NCI-H460 (cell line): ENCODE data around the gene DNASE2B. TPM values are rescaled to one million over a fixed set of nuclear protein-coding genes. Genes with fewer than 3 reads are reported as not detected.
A peak's percentile ranks its signal among the peaks of the same experiment; 100 is the strongest.

Experiments
- DNase-seq: peaks from one replicate; pipeline ENCODE4 v3.0.0-alpha.2; 2016; ENCODE audit warnings: low read depth; ENCODE audit errors: extremely low read depth
- total RNA-seq: library from RNA; depleted of rRNA; stranded (reverse); fragments of >200 nt; shearing (Covaris generic); gene quantifications from 2 replicates; pipeline ENCODE4 v1.2.3, GENCODE V29; 2014

Gene DNASE2B
- total RNA-seq, 1 experiment from 2014 or later = not detected

DNA sequence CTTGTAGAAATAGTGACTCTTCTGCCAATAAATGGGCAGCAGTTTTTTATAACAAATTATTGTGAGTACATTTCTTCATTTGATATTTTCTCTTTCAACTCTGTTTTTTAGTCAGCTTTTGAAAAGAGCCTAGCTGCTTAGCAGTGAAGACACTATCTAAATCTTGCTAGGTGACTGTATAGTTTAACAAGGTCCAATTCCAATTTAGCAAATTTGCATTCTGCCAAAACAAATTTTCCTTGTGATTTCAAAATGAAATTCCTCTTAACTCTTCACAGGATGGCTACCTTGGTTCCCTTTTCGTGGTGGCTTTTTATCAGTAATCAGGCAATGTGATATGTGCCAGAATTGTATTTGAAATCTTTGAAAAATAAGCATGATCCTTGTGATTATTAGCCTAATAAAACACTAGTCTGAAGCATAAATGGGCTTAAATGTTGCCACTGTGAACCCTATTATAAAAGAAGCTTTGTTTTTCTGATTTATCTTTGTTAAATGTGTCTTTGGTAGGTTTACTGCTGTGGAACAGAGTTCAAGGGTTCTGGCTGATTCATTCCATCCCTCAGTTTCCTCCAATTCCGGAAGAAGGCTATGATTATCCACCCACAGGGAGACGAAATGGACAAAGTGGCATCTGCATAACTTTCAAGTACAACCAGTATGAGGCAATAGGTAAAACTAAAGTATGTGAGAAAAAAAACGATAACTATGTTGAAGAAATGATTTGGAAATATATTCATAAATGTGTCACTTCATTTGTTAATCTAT lies 12.2 kb downstream of the DNASE2B start:
- DNase-seq = no peak

DNA sequence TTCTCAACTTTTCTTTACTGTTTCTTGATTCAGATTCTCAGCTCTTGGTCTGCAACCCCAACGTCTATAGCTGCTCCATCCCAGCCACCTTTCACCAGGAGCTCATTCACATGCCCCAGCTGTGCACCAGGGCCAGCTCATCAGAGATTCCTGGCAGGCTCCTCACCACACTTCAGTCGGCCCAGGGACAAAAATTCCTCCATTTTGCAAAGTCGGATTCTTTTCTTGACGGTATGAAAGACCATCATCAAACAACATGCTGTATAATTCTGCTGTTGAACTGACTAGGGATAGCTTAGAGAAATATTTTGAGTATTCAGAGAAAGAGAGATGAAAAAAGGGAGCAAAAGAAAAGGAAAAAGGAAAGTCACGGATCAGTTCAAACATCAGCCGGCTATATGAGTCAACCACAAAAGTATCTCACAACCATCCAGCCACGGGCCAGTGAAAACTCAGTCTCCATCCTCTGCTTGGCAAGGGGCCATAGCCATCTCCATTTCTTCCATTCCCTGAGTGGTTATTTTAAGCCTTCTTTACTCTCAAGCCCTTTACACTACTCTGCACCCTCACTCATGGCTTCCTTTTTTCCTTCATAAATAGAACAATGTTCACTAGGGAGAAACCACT lies 14.1 kb downstream of the DNASE2B start:
- DNase-seq = no peak

DNA sequence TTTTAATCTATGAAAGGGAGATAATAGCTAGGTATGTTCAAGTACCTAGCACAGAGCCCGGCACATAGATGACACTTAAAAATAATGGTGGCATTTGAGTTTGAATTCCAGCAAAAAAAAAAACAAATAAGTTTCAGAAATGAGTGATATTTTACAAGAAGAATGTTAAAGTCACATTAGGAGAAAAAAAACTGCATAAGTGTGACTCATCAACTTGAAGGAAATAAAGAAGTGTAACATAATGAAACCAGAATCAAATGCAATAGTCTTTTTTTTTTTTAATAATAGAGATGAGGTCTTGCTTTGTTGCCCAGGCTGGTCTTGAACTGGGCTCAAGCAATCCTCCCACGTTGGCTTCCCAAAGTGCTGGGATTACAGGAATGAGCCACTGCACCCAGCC lies 17.1 kb downstream of the DNASE2B start:
- no peak for DNase-seq

DNA sequence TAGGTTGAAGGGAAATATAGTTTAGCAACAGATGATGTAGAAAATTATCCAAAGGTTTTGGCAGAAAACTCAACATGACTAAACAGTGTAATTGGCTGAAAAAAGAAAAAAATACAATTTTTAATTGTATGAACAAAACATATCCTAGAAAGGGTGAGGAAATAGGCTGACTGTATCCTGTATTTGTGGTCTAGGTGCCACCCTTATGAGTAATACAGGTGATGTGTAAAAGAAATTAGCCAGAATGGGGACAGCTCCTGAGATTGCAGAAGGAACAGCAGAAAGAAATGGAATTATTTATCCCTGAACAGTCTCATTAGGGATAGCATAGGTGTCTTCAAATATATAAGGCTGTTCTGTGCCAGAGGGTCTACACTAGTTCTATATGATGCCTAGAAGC lies 24.6 kb downstream of the DNASE2B start:
- DNase-seq = no peak

DNA sequence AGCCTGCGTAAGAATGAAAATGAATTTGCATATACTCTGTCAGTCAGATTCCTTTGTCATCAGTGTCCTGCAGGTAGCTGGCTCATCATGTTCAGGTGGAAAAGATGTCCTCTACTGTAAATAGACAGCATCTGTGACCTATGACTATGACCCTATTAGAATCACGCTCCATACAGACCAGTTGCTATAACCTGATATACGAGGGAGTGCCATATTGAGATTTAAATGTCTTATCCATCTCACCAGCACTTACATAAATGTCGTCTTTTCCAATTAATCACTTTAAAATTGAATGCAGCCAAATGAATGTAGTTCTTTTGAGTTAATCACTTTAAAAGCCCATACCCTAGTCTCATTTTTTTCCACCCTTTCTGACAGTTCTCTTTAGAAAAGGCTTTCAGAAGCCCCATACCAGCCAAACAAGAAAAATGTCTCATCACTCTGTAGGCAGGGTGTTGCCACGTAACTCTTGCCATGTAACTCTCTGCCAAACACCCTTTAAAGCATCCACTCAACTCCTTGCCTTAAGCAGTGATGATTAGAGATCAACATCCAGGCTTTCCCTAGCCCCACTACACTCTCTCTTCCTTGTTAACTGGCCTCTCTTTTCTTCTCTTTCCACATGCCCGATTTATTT lies 26.3 kb downstream of the DNASE2B start:
- DNase-seq = no peak

DNA sequence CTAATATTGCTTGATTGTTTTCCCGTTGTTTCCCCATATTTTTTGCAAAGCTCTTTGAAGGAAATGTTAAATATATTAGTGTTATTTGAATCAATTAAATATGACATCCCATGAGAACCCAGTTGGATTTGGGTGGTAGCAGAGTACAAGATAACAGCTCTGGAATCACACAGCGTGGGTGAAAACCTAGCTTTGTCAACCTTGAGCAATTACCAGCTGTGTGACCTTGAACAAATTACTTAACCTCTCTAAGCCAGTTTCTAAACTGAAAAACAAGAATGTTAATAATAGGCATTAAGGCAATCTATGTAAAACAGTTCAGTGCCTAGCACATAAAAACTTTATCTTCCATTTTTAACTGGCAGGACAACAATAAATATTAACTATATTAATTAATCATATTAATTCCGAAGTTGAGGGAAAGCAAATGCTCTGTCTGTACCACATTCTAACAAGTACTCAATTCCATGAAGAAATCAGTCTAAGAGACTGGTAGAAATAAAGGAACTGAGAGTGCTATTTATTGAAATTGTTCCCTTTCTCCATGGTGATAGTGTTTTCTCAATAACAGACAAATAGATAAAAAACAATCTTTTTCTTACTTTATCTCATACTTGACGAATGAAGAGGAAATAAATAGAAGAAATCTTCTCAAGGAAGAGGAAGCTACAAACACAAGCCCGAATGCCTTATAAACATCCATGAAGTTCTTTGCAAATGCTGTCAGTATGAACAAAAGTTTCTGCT lies 27.0 kb downstream of the DNASE2B start:
- DNase-seq = no peak

DNA sequence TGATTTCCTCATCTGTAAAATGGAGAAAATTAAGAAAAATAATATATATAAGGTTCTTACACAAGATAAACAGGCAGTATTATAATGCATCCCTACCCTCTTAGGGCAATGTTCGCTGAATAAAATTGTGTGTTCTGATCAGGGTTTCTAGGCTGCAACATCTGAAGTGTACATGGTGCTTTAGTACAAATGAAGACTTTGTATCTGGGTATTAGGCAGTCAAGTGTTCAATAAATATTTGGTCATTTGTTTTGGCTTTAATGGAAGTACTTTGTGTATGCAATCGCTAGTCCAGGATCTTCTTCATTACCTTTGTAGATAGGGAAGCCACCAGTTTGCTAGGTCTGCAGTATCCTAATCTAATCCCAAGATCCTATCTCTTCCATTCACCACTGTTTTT lies 28.1 kb downstream of the DNASE2B start:
- no peak for DNase-seq

DNA sequence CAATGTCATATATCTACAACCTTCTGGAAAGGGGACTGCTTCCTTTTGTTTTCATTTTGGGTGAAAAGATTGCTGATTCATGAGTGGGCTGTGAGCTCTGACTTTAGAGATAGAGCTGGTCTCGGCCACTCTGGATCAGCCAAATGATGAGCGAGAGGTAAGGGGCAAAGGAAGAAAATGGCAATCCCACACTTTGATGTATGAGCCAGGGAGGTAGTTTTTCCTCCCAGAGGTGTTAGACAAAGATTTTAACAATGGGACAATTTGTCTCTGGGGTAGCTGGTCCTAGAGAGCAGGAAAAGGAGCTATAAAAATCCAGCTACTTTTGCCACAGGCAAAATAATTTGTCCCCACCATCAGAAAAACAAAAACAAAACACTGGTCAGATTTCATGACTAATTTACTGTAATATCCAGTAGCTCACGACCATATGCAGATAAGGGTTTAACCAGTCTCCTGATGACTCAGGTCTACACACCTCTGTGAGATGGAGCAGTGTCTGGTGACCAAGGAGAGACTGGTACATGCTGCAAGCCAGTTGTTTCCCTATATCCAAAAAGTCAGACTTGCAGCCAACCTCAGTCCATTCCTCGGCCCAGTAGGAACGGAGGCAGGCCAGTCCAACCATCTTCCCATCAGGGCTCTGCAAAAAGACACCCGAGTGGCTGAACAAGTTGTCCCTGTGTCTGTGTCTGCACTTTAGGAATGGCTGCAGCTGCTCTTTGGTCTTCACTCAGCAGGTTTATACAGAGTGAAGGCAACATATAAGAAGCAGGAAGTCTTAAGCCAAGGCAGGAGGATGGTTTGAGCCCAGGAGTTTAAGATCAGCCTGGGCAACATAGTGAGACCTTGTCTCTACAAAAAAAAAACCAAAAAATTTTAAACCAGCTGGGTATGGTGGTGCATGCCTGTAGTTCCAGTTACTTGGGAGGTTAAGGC lies 29.2 kb downstream of the DNASE2B start:
- DNase-seq = no peak

DNA sequence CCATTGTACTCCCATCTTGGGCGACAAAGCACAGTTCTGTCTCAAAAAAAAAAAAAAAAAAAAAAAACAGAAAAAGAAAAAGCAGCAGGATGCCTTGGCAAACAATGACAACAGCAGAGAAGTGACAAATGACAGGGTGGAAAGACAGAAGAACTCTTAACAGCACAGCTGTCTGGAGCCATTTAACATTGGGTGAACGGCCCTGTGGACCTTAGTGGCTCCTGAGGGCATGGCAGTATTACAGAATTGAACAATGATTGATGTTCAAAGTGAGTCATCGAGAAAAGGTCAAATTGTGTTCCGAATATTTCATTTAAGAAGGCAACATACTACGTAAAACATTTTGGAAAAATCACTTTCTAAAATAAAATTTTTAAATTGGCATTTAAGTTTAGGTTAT lies 30.0 kb downstream of the DNASE2B start:
- no peak for DNase-seq

DNA sequence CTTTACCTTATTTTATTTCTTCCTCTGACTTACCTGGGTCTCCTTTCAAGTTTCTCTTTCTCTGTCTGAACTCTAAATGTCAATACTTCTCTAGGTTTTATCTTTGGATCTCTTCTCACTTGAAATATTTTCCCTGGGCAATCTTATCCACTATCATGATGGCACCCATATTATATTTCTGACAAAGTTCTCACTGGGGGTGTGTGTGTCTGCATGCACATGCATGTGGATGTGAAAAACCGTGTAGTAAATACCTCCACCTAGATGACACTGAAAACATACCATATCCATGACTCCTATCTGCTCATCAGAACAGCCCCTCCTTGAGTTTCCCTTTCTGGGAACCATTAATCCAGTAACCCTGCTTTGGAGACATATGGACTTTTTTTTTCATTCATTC lies 30.9 kb downstream of the DNASE2B start:
- no peak for DNase-seq

DNA sequence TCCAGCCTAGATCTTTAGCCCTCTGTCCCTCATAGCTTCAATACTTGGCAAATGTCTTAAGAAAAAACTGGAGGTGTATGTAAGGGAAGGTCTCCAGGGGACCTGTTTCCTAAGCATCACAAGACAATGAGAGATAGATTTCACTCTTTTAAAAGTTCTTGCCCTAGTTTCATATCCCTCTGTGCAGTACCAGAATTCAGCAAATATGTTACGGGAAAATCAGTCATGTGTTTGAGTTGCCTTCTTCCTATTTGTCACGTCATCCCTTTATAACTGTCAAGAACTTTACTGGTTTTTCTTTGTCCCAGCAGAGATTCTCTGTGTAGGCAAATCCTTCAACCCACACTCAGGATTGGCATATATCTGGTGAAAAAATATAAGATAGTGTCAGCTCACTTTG lies 32.3 kb downstream of the DNASE2B start:
- no peak for DNase-seq

DNA sequence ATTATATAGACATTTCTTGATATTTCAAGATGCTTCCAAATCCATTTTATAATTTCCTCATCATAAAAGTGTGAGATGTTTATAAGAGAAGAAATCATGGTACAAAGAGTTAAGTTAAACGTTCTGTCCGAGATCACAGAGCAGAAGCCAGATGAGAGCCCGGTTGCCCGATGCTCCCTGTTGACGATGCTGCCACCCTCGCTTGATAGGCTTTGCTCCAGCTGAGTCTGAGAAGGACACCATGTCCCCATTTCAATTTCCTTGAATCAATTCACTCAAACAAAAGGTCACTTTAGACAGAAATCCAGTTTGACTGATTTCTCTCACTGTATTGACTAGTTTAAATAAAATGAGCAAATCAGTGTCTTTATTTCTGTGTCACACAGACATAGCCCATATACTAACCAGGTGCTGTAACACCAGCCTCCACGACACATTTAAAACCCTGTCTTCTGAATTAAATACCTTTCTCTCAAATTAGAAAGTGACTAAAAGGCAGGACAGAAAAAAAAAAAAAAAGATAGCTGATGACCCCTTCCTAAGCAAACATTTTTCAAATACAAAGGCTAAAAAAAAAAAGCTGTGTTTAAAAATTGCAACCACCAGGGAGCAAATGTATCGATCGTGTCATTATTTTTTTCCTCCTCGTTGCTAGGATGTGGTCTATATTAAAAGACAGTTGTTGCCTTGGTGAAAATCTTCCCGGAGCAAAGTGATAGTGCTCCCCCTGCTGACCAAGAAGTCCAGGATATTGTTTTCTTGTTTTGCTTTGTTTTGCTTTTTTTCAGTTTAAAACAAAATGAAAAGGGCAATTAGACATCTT lies 35.2 kb downstream of the DNASE2B start:
- peak; percentile 68 for DNase-seq

DNA sequence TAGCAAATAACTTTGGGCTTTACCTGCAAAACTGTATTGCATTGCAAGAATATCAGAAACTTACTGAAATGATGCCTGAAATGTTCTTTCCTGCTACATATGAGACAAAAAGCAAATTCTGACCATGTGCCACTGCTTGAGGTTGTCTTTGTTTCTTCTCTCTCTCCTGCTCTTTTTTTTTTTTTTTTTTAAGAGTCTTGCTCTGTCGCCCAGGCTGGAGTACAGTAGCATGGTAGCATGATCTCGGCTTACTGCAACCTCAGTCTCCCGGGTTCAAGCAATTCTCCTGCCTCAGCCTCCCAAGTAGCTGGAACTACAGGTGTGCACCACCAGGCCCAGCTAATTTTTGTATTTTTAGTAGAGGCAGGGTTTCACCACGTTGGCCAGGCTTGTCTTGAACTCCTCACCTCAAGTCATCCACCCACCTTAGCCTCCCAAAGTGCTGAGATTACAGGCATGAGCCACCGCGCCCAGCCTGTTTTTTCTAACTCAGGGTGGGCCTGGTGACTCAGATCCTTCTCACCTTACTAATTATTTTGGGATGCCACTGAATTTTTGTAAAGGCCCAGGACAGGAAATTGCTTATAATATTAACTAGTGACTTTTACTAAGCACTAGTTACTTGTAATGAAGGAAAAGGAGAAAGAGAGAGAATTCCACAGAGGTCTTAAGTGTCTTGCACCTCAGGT lies 35.9 kb downstream of the DNASE2B start:
- DNase-seq = no peak

DNA sequence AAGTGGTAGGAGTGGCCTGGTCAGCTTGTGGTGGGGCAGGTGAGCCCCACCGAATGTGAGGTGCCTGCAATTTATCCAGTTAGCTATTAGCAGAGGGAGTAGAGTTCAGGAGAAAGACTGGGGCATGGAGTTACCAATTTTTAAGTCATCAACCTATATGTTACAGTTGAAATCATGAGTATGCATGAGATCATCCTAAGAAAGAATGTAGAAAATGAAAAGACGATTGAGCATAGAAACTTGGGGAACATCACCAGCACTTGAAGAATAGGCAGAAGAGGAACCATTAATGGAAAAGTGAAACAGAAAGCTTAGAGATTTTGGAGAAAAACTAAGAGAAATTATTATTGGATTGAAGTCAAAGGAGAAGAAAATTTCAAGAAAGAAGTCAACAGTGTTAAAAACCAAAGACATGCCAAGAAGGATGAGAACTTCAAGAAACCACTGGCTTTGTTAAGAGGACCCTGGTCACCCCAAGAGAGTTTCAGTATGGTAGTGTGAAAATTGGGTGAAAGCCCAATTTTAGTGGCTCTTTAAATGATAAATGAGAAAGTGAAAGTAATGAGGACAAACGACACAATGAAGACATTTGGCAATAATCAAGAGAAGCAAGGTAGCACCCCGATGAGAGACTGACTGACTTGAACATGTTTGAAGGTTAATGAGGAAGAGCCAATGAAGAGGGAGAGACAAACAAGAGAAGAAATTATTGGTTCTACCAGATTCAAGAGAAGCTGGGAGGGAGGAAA lies 36.7 kb downstream of the DNASE2B start:
- no peak for DNase-seq

DNA sequence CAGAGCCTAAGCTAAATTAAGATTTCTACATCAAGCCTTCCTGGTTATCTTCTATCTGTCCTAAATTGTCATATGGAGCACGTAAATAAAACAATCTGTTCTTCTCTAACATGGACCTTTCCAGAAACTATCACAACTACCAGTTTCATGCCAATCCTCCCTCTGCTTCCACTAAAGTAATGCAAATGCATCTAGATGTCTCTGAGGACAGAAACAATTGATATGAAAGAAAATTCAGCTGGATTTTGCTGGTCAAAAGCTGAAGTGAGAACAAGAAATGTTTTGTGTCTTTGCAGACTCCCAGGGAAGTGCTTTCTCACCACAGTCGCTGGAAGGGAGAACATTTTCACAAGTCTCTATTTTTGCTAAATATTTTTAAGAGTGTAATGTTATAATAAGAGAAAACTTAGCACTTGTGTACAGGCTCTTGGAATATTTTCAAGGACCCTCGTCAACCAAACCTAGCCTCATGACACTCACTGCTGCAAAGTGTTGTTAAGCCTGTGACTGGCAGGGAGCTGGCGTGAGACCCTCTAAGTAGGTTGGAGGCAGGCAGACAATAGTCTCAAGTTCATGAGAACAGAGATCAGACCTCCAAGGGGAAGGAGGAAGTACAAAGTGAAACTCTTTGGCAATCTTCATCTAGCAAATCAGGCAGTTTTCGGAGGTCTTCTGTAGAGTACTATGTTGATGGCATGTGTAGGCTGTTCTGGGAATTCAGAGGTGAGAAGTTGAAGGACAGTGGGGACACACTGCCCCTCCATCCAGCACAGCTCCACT lies 38.8 kb downstream of the DNASE2B start:
- DNase-seq = no peak

DNA sequence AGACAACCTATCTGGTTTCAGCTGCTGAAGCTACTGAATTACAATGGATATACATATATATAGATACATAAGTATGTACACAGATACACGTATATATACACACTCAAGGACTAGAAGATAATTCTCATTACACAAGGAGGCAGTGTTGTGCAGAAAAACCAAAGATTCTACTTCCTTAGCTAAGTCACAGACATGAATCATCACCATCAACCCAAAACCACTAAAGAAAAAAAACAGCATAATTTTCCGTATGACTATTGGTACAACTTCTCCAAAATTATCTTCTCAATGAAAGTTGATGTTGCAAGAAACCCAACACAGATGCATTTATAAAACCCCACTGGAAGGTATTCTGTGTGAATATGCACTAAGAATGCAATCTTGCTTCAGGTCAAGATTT lies 44.0 kb downstream of the DNASE2B start:
- DNase-seq = peak; percentile 40
